ENCODE data around the gene SNTG2.

- no peak for TF ChIP-seq CTCF (IDR thresholded peaks at IDR 0.05)
- TF ChIP-seq POLR2AphosphoS5 (IDR thresholded peaks at IDR 0.05; ENCODE audit: insufficient read depth in 1 of 2, low read depth in 1 of 2), result no peak
These were observed 389.5 kb downstream of the SNTG2 start for GRCh38 chr2:1340141-1340512.
